Body of pancreas (tissue), 4 donors: ENCODE measurements around the gene GMEB1.

Source experiments
- CTCF ChIP-seq, 7 experiments: fragments of 450-650 bp in 4 of 7; fragments of 200-600 bp in 3 of 7; sonication (generic) in 3 of 7; IDR thresholded peaks; one replicate each; pipeline ENCODE4 v1.5.1; 2016 to 2019; ENCODE audit warnings: antibody characterized with exemption in 7 of 7
- POLR2A ChIP-seq, 3 donors: fragments of 450-650 bp; IDR thresholded peaks; one replicate each; pipeline ENCODE4 v1.6.1; 2016; ENCODE audit warnings: antibody characterized with exemption in 3 of 3, mild to moderate bottlenecking in 2 of 3

- no peak for TF ChIP-seq CTCF (IDR thresholded peaks at IDR 0.05)
- no peak for TF ChIP-seq POLR2A (IDR thresholded peaks at IDR 0.05)
Observed at GRCh38 chr1:28719332-28719619, 50.7 kb downstream of the GMEB1 start.
